NCI-H446 treated with DMSO at 0.1 percent for 48 hours (cell line): ENCODE data around the gene UTP20.
"Not testable (repeated sequence)": the region's sequence is repeated elsewhere in the genome, so short reads cannot be mapped to it uniquely, and the experiment has no call there.

ENCODE experiments used
- DNase-seq: peaks from one replicate; lab custom pipeline; 2025; lab: John Stamatoyannopoulos, UW

UTP20 gene

GRCh38 chr12:101327051-101327450 is 47.1 kb downstream of the UTP20 start:
- DNase-seq = no peak

GRCh38 chr12:101327546-101327945 is 47.6 kb downstream of the UTP20 start:
- no peak for DNase-seq

DNA sequence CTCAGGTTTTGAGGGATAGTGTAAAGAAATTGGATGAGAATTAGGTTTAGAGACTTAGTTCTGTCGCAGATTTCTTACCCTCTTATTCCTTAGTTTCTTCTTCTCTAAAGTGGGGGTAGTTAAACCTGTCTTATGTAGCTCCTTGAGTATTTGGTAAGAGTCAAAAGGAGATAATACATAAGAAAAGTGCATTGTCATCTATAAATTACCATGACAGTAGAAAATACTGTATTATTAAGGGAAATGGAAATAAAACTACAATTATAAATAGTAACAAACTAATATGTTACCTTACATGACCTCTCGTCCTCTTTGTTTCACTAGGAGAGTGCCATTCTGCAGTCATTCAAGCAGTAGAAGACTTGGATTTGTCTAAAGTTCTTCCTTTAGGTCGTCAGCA is 49.0 kb downstream of the UTP20 start:
- no peak for DNase-seq

GRCh38 chr12:101330631-101331030 is 50.7 kb downstream of the UTP20 start:
- no peak for DNase-seq

DNA sequence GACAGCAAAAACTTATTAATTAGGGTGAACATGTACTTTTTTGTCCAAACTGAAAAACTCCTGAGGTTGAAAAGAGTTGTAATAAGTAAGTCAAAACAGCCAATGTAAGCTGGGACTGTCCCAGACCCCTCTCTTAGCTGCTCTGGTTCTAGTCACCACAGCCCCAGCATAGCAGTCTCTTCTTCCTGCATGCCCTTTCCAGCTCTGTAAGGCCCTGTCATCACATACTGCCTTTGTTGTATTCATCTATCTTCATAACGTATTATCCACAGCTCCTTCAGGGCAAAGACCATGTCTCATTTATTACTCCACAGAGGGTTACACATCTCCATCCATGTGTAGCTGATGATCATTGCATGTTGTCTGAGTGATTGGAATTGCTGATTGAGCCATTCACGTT is 56.5 kb downstream of the UTP20 start:
- DNase-seq = no peak

DNA sequence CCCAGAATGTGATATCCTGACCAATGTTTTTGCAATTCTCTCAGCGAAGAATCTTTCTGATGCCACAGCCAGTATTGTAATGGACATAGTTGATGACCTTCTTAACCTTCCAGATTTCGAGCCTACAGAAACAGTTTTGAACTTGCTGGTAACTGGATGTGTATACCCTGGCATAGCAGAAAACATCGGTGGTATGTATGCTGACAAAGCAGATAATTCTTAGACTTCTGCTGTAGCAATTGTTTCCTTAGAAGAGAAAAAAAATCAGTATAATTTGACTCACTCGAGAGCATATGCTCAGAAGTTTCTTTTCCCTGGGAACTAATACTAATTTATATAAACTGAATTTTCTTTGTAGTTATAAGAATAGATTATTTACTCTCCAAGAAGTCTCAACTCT is 58.2 kb downstream of the UTP20 start:
- DNase-seq = no peak

DNA sequence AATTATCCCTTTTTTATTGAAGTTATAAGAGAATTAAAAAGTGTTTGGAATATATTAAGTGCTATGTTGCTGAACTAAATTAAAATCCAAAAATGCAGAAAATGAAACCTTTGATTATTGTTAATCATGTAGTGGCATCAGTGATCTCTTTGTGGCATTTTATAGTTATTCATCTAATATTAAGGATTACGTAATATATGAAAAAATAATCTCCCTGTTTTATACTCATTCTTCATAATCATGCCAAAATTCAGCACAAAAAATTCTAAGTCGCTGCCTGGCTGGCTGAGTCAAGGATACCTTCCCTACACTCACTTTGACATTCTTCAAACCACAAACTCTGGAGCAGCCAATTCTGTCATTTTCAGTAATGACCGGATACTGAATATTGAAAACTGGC is 64.0 kb downstream of the UTP20 start:
- DNase-seq = no peak

DNA sequence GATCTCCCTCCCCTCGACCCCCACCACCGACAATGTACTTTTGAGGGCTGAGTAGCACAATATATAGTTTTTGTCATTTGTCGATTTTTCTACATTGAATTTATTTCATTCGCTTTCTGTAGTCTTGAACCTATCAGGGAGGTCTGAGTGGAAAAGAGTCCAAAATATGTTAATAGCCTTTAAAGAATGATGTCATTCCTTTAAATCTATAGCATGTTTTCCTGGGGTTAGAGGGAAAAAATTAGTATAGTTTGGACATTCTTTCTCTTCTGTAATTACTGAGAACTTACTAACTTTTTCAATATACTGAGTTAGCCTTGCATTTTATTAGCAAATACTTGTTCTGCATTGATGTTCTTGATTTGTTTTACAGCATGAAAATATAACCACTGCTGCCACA is 71.8 kb downstream of the UTP20 start:
- no peak for DNase-seq

- no peak for DNase-seq
These were observed 76.9 kb downstream of the UTP20 start for GRCh38 chr12:101356794-101357193.

DNA sequence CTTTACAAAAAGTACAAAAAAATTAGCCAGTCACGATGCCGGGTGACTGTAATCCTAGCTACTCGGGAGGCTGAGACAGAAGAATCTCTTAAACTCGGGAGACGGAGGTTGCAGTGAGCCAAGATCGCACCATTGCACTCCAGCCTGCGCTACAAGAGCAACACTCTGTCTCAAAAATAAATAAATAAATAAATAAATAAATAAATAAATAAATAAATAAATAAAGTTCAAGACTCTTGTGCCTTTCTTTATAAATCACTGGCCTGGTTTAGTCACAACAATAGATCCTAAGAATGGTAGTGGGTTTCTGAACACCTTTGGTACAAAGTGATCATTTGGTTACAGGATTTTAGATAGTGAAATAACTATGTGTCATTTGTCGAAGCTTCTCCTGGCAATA is 81.5 kb downstream of the UTP20 start:
- DNase-seq = no peak

DNA sequence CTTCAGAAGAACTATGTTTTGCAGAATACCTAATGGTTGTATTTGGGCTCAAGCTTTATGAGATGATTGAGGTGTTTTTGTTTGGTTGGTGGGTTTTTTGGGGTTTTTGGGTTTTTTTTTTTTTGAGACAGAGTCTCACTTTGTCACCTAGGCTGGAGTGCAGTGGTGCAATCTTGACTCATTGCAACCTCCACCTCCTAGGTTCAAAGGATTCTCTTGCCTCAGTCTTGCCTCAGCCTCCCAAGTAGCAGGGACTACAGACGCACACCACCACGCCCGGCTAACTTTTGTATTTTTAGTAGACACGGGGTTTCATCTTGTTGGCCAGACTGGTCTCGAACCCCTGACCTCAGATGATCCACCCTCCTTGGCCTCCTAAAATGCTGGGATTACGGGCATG is 88.1 kb downstream of the UTP20 start:
- DNase-seq = no peak

GRCh38 chr12:101372431-101372830 is 92.5 kb downstream of the UTP20 start:
- DNase-seq = no peak

GRCh38 chr12:101375573-101375972 is 95.7 kb downstream of the UTP20 start:
- DNase-seq = no peak

- no peak for DNase-seq
These were observed 99.2 kb downstream of the UTP20 start for GRCh38 chr12:101379149-101379548.

GRCh38 chr12:101391181-101391580 is 111.3 kb downstream of the UTP20 start:
- not testable (repeated sequence) for DNase-seq

- DNase-seq = no peak
These were observed 127.1 kb downstream of the UTP20 start for GRCh38 chr12:101407049-101407435.

DNA sequence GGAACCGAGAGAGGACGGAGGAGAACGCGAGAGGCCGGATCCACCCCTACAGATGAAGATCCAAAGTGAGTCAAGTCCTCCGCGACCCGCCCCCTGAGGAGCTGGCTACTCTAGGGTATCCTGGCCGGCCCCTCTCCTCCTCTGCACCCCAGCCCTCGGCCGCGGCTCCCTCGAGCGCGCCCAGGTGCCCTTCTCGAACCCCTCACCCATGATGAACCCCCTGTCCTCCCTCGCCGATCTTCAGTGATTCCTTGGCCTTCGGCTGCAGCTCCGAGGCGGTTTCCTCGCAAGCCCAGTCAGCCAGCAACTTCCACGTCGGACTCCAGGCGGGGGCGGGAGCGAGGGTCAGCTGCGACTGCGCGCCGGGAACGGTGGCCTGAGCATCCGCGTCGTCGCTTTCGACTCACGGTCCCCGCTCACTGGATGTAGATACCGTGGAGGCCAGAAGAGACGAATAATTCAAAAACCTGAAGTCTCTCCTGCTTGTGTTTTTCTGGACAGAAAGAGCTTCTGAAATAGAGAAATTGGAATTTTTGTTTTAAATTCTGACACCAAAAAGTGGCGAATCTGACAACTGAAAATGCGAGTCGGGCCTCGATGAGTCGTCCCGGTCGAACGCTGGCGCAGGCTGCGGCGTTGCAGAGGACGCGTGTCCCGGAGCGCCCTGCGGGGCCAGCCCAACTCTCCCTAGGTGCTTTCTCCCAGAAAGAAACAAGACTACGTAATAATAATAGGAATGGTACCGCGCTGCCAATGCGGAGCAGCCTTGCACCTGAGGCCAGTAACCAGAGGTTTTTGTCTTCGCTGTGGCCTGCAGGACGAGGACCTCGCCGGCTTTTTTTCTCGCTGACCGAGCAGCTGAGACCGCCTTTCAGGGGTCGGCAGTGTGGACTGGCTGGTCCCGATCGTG is 127.8 kb downstream of the UTP20 start, which contains the start of gene ARL1:
ARL1 (minus strand) TSS at position 337 of the 910 bp plus-strand sequence; CDS start at position 210, 127 bp downstream.
- DNase-seq = peak; percentile 78

GRCh38 chr12:101410169-101410568 is 130.3 kb downstream of the UTP20 start:
- not testable (repeated sequence) for DNase-seq

- peak; percentile 13 for DNase-seq
These were observed 134.7 kb downstream of the UTP20 start for GRCh38 chr12:101414533-101415119.

- no peak for DNase-seq
These were observed 135.3 kb downstream of the UTP20 start for GRCh38 chr12:101415228-101415627.

DNA sequence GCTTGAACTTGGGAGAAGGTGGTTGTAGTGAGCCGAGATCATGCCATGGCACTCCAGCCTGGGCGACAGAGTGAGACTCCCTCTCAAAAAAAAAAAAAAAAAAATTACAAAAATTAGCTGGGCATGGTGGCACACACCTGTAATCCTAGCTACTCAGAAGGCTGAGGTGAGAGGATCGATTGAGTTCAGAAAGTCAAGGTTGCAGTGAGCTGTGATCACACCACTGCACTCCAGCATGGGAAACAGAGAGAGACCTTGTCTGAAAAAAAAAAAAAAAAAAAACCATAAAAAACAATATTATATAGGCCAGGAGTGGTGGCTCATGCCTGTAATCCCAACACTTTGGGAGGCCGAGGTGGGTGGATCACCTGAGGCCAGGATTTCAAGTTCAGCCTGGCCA is 142.2 kb downstream of the UTP20 start:
- DNase-seq = not testable (repeated sequence)

DNA sequence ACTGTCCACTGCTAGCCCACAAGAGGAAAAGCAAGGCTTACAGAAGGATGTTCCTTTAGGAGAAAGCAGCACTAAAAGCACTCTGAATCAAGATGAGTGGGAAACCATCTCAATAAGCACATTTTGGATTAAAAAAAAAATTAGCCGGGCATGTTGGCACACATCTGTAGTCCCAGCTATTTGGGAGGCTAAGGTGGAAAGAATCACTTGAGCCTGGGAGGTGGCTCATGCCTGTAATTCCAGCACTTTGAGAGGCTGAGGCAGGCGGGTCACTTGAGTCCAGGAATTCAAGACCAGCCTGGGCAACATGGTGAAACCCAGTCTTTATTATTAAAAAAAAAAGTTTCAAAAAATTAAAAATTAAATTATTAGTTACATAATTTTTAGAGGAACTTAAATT is 144.7 kb downstream of the UTP20 start:
- no peak for DNase-seq

DNA sequence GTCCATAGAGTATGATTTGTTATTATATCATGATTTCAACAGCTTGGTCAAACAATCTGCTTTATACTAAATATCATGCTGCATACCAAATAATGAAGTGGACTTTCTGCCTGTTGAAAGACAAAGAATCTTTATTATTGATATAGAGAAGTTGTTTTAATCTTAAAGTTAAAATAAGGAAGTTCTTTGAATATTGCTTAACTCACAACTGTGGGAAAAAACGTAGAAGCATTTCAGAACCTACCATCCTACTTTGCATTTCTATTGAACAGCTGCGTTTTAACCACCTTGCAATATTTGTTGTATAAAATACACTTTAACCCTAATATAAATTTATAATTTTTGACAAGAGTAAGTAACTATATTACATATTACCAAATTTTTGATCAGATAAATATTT is 150.6 kb downstream of the UTP20 start:
- DNase-seq = no peak
